Right ventricle myocardium superior (tissue), 1 donor: ENCODE results near the gene DNAJB1. TPM values are rescaled to one million over a fixed set of nuclear protein-coding genes. Genes with fewer than 3 reads are reported as not detected.

Source experiments
- microRNA-seq: library from miRNA; unstranded; fragments of <30 nt; microRNA quantifications from one replicate; pipeline ENCODE4 v1.2.0, GENCODE V29; 2020
- total RNA-seq: library from RNA; stranded (reverse); fragmentation: NEBNext Ultra II Directional; extraction: Animal tissue kit (Norgen Biotek cat#: 25700); gene quantifications from one replicate; pipeline ENCODE4 v1.2.1, GENCODE V29; 2021
- donor health status: DM: no; HTN: yes; CAD: no; lungs with severe emphysema.

Gene DNAJB1
- total RNA-seq, 1 donor from 2014 or later: 43.0 TPM

Small RNA genes within 50 kb of the gene (microRNA-seq; reads per million reads assigned to microRNA genes)
- gene MIR639: not detected

Other genes with a start within 250 kb of the DNAJB1 start
- gene ADGRE5, start 137.0 kb downstream of the DNAJB1 start, total RNA-seq: 32.9 TPM
- gene DDX39A, start 99.1 kb downstream of the DNAJB1 start, total RNA-seq: 29.1 TPM
- gene PKN1, start 85.1 kb downstream of the DNAJB1 start, total RNA-seq: 129 TPM
- not detected for gene PTGER1, start 43.0 kb downstream of the DNAJB1 start, total RNA-seq
- gene GIPC1, start 22.3 kb downstream of the DNAJB1 start, total RNA-seq: 48.9 TPM
- 73.8 TPM for gene TECR, start 11.2 kb upstream of the DNAJB1 start, total RNA-seq
- 533 TPM for gene NDUFB7, start 53.7 kb upstream of the DNAJB1 start, total RNA-seq
- gene CLEC17A, start 64.7 kb upstream of the DNAJB1 start, total RNA-seq: not detected
- gene ADGRE3, start 156.4 kb upstream of the DNAJB1 start, total RNA-seq: not detected
- gene ZNF333, start 171.7 kb upstream of the DNAJB1 start, total RNA-seq: 7.0 TPM